ENCODE results near the gene IDH3B.
A peak's percentile ranks its signal among the peaks of the same experiment; 100 is the strongest.
"Not testable (repeated sequence)": the region's sequence is repeated elsewhere in the genome, so short reads cannot be mapped to it uniquely, and the experiment has no call there.

Gene IDH3B

GRCh38 chr20:2663887-2664719 lies at the start of gene IDH3B:
Gene IDH3B (minus strand): TSS chr20:2664216. CDS start chr20:2664188, 28 bp downstream.
- DNase-seq: peak; percentile 90

- DNase-seq: peak; percentile 30
These were observed 49.3 kb upstream of the IDH3B start for GRCh38 chr20:2713285-2713684.

GRCh38 chr20:2709205-2709981 lies 45.4 kb upstream of the IDH3B start:
- no peak for DNase-seq

- no peak for DNase-seq
These were observed 44.6 kb upstream of the IDH3B start for GRCh38 chr20:2708665-2709064.

- DNase-seq: no peak
These were observed 44.0 kb upstream of the IDH3B start for GRCh38 chr20:2708073-2708415.

- DNase-seq: no peak
These were observed 43.5 kb upstream of the IDH3B start for GRCh38 chr20:2707353-2708072.

GRCh38 chr20:2706688-2707352 lies 42.8 kb upstream of the IDH3B start:
- DNase-seq: no peak

GRCh38 chr20:2705931-2706645 lies 42.1 kb upstream of the IDH3B start:
- no peak for DNase-seq

GRCh38 chr20:2703716-2704475 lies 39.9 kb upstream of the IDH3B start:
- DNase-seq: no peak

- DNase-seq: no peak
These were observed 37.7 kb upstream of the IDH3B start for GRCh38 chr20:2701671-2702081.

- no peak for DNase-seq
These were observed 37.1 kb upstream of the IDH3B start for GRCh38 chr20:2700913-2701620.

- no peak for DNase-seq
These were observed 35.9 kb upstream of the IDH3B start for GRCh38 chr20:2699775-2700413.

- no peak for DNase-seq
These were observed 34.9 kb upstream of the IDH3B start for GRCh38 chr20:2698912-2699311.

GRCh38 chr20:2698186-2698817 lies 34.3 kb upstream of the IDH3B start:
- no peak for DNase-seq

GRCh38 chr20:2697768-2698167 lies 33.8 kb upstream of the IDH3B start:
- DNase-seq: no peak

GRCh38 chr20:2696646-2697045 lies 32.6 kb upstream of the IDH3B start:
- DNase-seq: no peak

- DNase-seq: not testable (repeated sequence)
These were observed 32.0 kb upstream of the IDH3B start for GRCh38 chr20:2695984-2696525.

- DNase-seq: no peak
These were observed 31.4 kb upstream of the IDH3B start for GRCh38 chr20:2695206-2695983.

GRCh38 chr20:2694519-2694918 lies 30.5 kb upstream of the IDH3B start:
- no peak for DNase-seq
